GM12864 (cell line): Measurements from ENCODE around the gene CHMP3.

Experiments
- DNase-seq: peaks from one replicate; pipeline ENCODE4 v3.0.0-alpha.2; 2011; ENCODE audit warnings: low read depth
- H3K4me3 ChIP-seq: 2 replicates; pipeline ENCODE4 v1.5.1; 2011; ENCODE audit warnings: mild to moderate bottlenecking, low read depth, low read length, control low read depth
- CTCF ChIP-seq: IDR thresholded peaks from 2 replicates; pipeline ENCODE4 v1.5.1; 2011; ENCODE audit warnings: low read depth, mild to moderate bottlenecking, moderate library complexity, low read length, control low read depth, inconsistent platforms; ENCODE audit errors: missing control alignments

CHMP3 gene

GRCh38 chr2:86464652-86465051, 98.6 kb downstream of the CHMP3 start:
- no peak for TF ChIP-seq CTCF
- DNase-seq = no peak
- H3K4me3 ChIP-seq = no peak overlapping the region

- TF ChIP-seq CTCF = no peak
- no peak for DNase-seq
- no peak overlapping the region for H3K4me3 ChIP-seq
Measured at GRCh38 chr2:86461042-86461743, 102.0 kb downstream of the CHMP3 start.

GRCh38 chr2:86455181-86455580, 108.1 kb downstream of the CHMP3 start:
- no peak for TF ChIP-seq CTCF
- DNase-seq = no peak
- no peak overlapping the region for H3K4me3 ChIP-seq

- no peak for TF ChIP-seq CTCF
- no peak overlapping the region for H3K4me3 ChIP-seq
- DNase-seq = no peak
Measured at GRCh38 chr2:86454238-86454637, 109.0 kb downstream of the CHMP3 start.

GRCh38 chr2:86453836-86454235, 109.4 kb downstream of the CHMP3 start:
- DNase-seq = no peak
- no peak overlapping the region for H3K4me3 ChIP-seq
- no peak for TF ChIP-seq CTCF
